Ishikawa (cell line): ENCODE results near the gene ORMDL2.
A peak's percentile ranks its signal among the peaks of the same experiment; 100 is the strongest.

Experiments
- CEBPB ChIP-seq: IDR thresholded peaks from 2 replicates; pipeline ENCODE4 v1.6.1; 2012
- CREB1 ChIP-seq: IDR thresholded peaks from 2 replicates; pipeline ENCODE4 v1.6.1; 2012; ENCODE audit warnings: low read depth
- EGR1 ChIP-seq: IDR thresholded peaks from 2 replicates; pipeline ENCODE4 v1.6.1; 2012
- EP300 ChIP-seq: IDR thresholded peaks from 2 replicates; pipeline ENCODE4 v1.6.1; 2012; ENCODE audit warnings: borderline replicate concordance
- FOXM1 ChIP-seq: IDR thresholded peaks from 2 replicates; pipeline ENCODE4 v1.6.1; 2012; ENCODE audit warnings: low read depth, borderline replicate concordance
- MAX ChIP-seq: IDR thresholded peaks from 2 replicates; pipeline ENCODE4 v1.6.1; 2012
- NFIC ChIP-seq: IDR thresholded peaks from 2 replicates; pipeline ENCODE4 v1.6.1; 2012
- RAD21 ChIP-seq: IDR thresholded peaks from 2 replicates; pipeline ENCODE4 v1.6.1; 2012; ENCODE audit warnings: low read depth
- REST ChIP-seq: IDR thresholded peaks from 2 replicates; pipeline ENCODE4 v1.6.1; 2012; ENCODE audit warnings: low read depth, mild to moderate bottlenecking
- TAF1 ChIP-seq: IDR thresholded peaks from 2 replicates; pipeline ENCODE4 v1.6.1; 2012; ENCODE audit warnings: low read depth, mild to moderate bottlenecking
- TCF12 ChIP-seq: IDR thresholded peaks from 2 replicates; pipeline ENCODE4 v1.6.1; 2012; ENCODE audit warnings: low read depth
- TEAD4 ChIP-seq: IDR thresholded peaks from 2 replicates; pipeline ENCODE4 v1.6.1; 2012
- USF1 ChIP-seq: IDR thresholded peaks from 2 replicates; pipeline ENCODE4 v1.6.1; 2012
- YY1 ChIP-seq: IDR thresholded peaks from 2 replicates; pipeline ENCODE4 v1.6.1; 2012; ENCODE audit warnings: low read depth
- ZBTB7A ChIP-seq: IDR thresholded peaks from 2 replicates; pipeline ENCODE4 v1.6.1; 2012; ENCODE audit warnings: low read depth

ORMDL2 gene

GRCh38 chr12:55817345-55818139 lies at the start of gene ORMDL2, which contains the start of gene SARNP:
Gene ORMDL2 (plus strand): TSS chr12:55818041. CDS start chr12:55819000, 959 bp downstream.
Gene SARNP (minus strand): TSS chr12:55817724. CDS start chr12:55817701, 23 bp downstream.
- TF ChIP-seq REST (no peak), TCF12 (no peak; the same call in 1 of the 2 replicates), EGR1 (peak; percentile 8; the same call in 1 of the 2 replicates), RAD21 (no peak), MAX (peak; percentile 69; the same call in 1 of the 2 replicates), EP300 (peak; percentile 33; the same call in 1 of the 2 replicates), CEBPB (no peak), CREB1 (peak; percentile 67), YY1 (peak; percentile 96), FOXM1 (peak; percentile 32; the same call in 1 of the 2 replicates), ZBTB7A (0 out of 2 replicates have a peak, but pooled peaks have one; percentile 8), TEAD4 (no peak), TAF1 (peak; percentile 87)

GRCh38 chr12:55771736-55772135 lies 46.1 kb upstream of the ORMDL2 start:
- TF ChIP-seq RAD21 (no peak), TAF1 (no peak), CEBPB (no peak)

DNA sequence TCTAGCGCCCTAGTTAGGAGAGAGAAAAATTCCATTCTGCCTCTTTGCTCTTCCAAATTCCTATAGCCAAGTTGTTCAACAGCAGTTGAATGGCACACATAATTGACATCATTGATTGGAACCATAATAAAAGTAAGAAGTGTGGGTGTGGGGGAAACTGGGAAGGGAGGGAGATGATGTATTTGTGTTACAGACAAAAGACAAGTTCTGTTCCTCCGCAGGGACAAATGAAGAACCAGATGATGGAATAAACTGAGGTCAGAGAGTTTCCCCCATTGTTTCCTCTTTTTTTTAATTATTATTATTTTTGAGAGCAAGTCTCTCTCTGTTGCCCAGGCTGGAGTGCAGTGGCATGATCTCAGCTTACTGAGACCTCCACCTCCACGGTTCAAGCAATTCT lies 40.0 kb upstream of the ORMDL2 start:
- TF ChIP-seq CEBPB = no peak
- no peak for TF ChIP-seq NFIC
- TF ChIP-seq REST = no peak
- no peak for TF ChIP-seq USF1
- no peak for TF ChIP-seq TAF1
- TF ChIP-seq CREB1 = no peak
- no peak for TF ChIP-seq MAX
- TF ChIP-seq ZBTB7A = no peak
- no peak for TF ChIP-seq RAD21
- no peak for TF ChIP-seq EGR1
- no peak for TF ChIP-seq EP300
- no peak for TF ChIP-seq TEAD4
- no peak for TF ChIP-seq YY1

- TF ChIP-seq FOXM1 (no peak), MAX (no peak), CREB1 (no peak), EP300 (no peak), TCF12 (no peak), REST (no peak), YY1 (no peak), RAD21 (no peak), TAF1 (no peak), TEAD4 (no peak), CEBPB (no peak), ZBTB7A (no peak), EGR1 (no peak), NFIC (no peak), USF1 (no peak)
These were observed 37.2 kb upstream of the ORMDL2 start for GRCh38 chr12:55780685-55781084.
